CD4-positive, alpha-beta T cell treated with Interleukin-10 for 1 hour (primary cell): ENCODE results near the gene TMEM72.

Source experiments
- DNase-seq: peaks from one replicate; pipeline ENCODE4 v3.0.0-alpha.2; 2020

TMEM72 gene

DNA sequence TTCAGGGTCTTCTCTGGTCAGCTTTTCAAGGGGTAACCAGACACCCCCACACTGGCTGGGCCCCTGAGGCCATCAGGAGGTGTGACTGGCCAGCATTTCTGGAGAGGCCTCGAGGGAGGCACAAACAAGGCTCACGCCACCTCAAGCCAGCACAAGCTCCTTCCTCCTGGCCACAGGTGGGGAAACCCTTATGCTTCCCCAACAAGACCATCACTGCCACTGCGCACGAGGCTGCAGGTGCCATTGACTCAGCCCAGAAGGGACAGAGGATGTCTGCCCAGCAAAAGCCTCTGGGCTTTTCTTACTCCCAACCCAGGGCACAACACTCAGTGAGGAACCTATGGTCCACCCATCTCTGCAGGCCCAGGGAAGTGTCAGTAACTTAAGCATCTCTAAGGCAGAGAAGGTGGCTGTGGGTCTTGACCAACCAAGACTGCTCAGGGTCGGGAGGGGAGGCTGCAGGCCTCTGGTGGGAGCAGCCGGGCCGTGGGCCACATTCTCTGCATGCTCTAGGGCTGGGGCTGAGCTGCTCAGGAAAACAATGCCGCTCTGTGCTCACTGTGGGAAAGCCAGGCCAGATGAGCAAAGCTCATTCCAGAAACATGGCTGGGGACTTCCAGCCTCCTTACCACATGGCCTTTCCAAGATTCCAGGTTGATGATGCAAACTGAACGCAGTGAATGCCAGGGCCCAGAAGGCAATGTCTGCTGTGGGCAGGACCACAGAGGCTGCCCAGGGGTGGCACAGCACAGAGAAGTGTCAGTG is 24.2 kb downstream of the TMEM72 start:
- DNase-seq: no peak

- DNase-seq: no peak
Measured at GRCh38 chr10:44935966-44936295, 24.8 kb downstream of the TMEM72 start.

GRCh38 chr10:44936314-44936975 is 25.3 kb downstream of the TMEM72 start:
- DNase-seq: no peak

- no peak for DNase-seq
Measured at GRCh38 chr10:44937196-44938005, 26.3 kb downstream of the TMEM72 start.

- no peak for DNase-seq
Measured at GRCh38 chr10:44938956-44939355, 27.8 kb downstream of the TMEM72 start.

DNA sequence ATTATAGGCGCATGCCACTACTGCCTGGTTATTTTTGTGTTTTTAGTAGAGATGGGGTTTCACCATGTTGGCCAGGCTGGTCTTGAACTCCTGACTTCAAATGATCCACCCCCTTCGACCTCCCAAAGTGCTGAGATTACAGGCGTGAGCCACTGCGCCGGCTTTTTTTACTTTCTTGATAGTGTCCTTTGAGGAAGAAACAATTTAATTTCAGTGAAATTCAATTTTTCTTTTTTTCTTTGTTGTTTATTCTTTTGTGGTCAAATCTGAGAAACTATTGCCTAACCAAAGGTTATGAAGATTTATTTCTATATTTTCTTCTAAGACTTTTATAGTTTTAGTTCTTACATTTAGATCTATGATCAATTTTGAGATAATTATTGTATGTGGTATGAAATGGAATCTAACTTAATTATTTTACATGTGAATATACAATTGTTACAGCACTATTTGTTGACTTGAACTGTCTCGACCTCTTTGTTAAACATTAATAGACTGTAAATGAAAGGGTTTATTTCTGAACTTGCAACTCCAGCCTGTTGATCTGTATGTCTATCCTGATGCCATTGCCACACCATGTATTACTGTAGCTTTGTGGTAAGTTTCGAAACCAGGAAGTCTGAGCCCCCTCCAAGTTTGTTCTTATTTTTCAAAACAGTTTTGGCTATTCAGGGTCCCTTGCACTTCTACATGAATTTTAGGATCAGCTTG is 28.7 kb downstream of the TMEM72 start:
- DNase-seq: no peak

DNA sequence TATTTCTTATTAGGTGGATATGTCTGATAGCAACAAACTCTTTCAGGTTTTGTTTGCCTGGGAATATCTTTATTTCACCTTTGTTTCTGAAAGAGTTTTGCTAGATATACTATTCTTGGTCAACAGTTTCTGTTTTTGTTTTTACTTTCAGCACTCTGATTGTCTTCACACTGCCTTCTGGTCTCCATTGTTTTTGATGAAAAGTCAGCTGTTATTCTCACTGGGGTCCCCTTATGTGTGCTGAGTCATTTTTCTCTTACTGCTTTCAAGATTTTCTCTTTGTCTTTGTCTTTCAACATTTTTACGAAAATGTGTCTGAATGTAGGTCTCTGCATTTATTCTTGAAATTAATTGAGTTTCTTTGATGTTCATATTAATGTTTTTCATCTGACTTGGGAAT is 33.2 kb downstream of the TMEM72 start:
- no peak for DNase-seq

DNA sequence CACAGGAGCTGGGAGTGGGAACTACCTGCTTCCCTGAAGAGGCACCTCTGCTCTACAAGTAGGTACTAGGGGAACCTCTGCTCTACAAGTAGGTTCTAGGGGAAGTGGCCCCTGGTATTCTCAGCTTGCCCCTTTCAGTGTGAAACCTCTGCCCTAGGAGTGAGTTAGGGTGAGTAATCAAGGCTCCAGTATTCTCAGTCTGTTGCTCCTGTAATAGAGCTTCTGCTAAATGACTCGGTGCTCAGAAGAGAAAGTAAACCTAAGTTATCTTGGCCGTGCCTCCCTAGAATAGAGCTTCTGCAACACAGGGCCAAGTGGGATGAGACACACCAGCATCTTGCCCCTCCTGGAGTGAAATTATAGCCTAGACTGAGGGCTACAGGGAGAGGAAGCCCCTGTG is 35.1 kb downstream of the TMEM72 start:
- no peak for DNase-seq

GRCh38 chr10:44947371-44948152 is 36.4 kb downstream of the TMEM72 start:
- DNase-seq: peak; percentile 13

GRCh38 chr10:44948642-44949041 is 37.5 kb downstream of the TMEM72 start:
- DNase-seq: no peak

DNA sequence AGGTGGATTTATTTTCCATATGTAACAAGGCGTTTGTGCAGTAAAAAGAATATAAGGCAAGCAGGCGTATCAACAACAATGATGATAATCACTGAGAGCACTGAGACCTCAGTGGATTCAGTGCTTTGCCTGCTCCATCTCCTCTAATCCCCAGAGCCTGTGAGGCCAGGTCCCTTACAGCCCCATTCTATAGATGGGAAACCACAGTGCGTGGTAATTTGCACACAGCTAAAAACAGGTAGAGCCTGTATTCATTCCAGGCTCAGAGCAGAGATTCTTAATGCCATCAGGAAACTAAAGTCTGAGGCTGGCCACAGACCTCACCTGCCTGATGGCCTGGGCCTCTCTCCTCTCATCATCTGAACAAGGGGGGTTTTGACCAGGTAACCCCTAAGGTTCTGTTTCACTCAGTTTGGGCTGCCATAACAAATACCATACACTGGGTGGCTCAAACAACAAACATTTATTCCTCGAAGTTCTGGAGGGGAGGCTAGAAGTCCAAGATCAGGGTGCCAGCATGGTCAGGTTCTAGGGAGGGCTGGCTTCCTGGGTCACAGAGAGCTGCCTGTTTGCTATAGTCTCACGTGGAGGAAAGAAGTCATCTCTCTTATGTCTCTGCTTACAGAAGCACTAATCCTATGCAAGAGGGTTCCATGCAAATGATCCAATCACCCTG is 38.1 kb downstream of the TMEM72 start:
- no peak for DNase-seq

- no peak for DNase-seq
Measured at GRCh38 chr10:44949915-44950314, 38.8 kb downstream of the TMEM72 start.

GRCh38 chr10:44950326-44951225 is 39.4 kb downstream of the TMEM72 start:
- no peak for DNase-seq

DNA sequence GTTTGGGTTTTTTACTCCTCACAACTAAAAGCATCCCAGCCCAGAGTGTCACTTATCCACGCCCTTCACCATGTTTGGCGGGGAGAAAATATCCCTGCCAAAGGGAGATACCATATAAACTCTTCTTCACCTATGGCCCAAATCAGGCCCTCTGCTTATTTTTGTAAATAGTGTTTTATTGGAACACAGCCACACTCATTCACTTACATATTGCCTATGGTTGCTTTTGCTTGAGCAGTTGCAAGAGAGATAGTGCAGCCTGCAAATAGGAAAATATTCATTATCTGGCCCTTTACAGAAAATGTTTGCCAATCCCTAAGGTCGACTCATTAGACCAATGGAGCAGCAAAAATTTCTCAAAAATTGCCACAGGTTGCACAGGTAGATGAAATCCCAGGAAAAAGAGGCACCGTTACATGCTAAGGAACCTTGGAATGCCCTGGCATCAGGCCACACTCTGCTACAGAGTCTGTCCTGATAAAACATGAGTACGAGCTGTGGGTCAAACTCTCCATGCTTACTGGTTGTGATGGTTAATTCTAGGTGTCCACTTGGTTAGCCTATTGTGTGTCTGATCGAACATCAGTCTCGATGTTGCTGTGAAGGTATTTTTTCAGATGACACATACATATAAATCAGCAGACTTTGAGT is 40.6 kb downstream of the TMEM72 start:
- DNase-seq: no peak

GRCh38 chr10:44952779-44953231 is 41.7 kb downstream of the TMEM72 start:
- DNase-seq: no peak

DNA sequence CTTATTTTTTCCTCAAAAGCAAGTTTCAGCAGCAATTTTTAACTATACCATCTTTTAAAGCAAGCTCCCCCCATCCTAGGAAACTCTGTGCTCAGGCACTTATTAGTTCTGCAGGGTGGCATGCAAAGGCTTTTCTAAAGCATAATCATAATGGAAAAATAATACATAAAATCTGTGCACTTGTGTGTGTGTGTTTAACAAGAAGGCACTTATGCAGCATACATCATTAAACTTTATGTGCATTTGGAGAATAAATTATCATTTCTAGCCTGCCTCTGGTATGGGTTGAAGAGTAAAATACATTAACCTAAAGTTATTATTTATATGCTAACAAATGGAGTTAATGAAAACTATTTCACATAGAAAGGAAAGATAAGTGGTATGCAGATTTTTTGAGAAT is 42.9 kb downstream of the TMEM72 start:
- no peak for DNase-seq

DNA sequence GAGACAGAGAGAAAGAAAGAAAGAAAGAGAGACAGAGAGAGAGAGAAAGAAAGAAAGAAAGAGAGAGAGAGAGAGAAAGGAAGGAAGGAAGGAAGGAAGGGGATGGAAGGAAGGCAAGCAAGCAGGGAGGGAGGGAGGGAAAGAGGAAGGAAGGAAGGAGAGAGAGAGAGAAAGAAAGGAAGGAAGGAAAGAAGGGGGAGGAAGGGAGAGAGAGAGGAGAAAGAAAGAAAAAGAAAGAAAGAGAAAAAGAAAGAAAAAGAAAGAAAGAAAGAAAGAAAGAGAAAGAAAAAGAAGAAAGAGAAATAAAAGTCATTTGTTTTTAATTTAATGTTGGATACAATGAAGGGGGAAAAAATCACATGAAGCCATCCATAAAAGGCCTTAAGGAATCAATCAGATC is 43.8 kb downstream of the TMEM72 start:
- DNase-seq: no peak

GRCh38 chr10:44955413-44956070 is 44.4 kb downstream of the TMEM72 start:
- no peak for DNase-seq

- no peak for DNase-seq
Measured at GRCh38 chr10:44956226-44956625, 45.1 kb downstream of the TMEM72 start.
